Myocyte (in vitro differentiated cells): ENCODE results near the gene KLHL22. TPM values are rescaled to one million over a fixed set of nuclear protein-coding genes. Genes with fewer than 3 reads are reported as not detected.
A peak's percentile ranks its signal among the peaks of the same experiment; 100 is the strongest.
"Not testable (repeated sequence)": the region's sequence is repeated elsewhere in the genome, so short reads cannot be mapped to it uniquely, and the experiment has no call there.

Source experiments
- DNase-seq: peaks from one replicate; pipeline ENCODE4 v3.0.0-alpha.2; 2012; ENCODE audit warnings: low read depth
- total RNA-seq: library from RNA; depleted of rRNA; stranded (reverse); fragments of >200 nt; gene quantifications from 2 replicates; pipeline ENCODE4 v1.2.3, GENCODE V29; 2014

KLHL22 gene
- total RNA-seq, 1 donor from 2014 or later: 31.5 TPM

DNA sequence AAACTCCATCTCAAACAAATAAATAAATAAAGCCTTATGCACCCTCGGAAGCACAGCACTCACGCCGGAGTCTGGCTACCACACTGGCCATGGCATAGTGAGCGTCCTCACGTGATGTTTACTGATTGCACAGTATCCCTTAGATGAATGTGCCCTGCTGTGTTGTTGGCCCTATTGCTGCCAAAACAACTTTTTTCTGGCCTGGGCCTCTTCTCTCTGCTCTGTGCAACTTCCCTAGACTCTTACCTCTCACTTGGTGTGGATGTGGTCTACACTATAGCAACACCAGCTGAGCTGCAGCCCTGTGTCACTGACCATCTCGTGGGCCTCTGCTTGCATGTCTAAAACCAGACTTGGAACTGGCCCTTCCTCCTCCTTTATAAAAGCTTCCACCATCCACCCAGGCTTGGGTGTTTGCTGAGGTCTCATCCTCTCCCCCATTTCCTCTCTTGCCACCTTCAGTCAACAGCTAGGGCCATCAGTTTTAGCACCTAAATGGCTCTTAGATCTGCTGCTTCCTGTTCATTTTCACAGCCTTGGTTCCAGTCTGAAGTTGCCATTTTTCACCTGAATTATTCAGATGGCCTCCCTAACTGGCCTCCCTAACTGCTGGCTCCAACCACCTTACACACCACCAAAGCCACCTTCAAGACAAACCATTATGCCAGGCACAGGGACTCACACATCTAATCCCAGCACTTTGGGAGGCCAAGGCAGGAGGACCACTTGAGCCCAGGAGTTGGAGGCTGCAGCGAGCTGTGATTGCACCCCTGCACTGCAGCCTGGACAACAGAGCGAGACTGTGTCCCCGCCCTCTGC is 92.4 kb downstream of the KLHL22 start:
- DNase-seq: no peak

DNA sequence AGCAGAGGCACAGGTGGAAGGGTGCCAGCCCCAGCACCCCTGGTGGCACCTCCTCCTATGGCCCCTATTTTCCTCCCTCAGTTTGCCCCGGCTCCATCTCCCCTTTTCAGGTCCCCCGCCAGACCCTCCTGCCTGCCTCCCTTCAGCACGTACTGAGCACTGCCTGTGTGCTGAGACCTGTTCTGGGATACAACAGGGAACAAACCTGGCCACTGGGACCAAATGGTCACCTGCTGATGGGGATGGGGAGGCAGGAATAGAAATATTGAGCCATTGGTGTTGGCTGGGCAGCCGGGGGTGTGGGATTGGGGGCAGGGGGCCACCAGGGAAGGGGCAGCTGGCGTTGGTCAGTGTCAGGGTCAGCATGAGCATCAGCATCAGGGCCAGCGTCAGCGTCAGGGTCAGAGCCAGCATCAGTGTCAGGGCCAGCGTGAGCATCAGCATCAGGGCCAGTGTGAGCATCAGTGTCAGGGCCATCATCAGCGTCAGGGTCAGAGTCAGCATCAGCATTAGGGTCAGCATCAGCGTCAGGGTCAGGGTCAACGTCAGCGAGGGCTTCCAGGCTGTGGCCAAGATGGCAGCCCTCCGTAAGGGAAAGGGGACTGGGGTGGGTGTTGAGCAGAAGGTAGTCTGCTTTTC is 94.1 kb downstream of the KLHL22 start:
- DNase-seq: no peak

GRCh38 chr22:20400606-20401375 is 94.8 kb downstream of the KLHL22 start:
- DNase-seq: no peak

- no peak for DNase-seq
These were observed 95.6 kb downstream of the KLHL22 start for GRCh38 chr22:20399866-20400605.

DNA sequence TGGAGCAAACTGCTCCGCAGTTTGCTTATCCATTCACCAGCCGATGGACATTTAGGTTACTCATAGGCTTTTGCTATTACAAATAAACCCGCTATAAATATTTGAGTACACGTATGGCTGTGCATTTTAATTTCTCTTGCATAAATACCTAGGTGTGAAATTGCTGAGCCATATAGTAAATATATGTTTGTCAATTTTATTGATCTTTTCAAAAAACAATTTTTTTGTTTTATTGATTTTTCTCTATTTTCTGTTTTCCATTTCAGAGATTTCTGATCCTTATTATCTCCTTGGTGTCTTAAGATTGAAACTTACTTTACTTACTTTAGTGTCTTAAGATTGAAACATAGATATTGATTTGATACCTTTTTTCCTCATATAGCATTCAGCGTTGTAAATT is 97.2 kb downstream of the KLHL22 start:
- no peak for DNase-seq

- no peak for DNase-seq
These were observed 98.1 kb downstream of the KLHL22 start for GRCh38 chr22:20397498-20397897.

- peak; percentile 45 for DNase-seq
These were observed 99.0 kb downstream of the KLHL22 start for GRCh38 chr22:20396639-20397038.

GRCh38 chr22:20395907-20396287 is 99.7 kb downstream of the KLHL22 start:
- DNase-seq: no peak

- DNase-seq: no peak
These were observed 100.3 kb downstream of the KLHL22 start for GRCh38 chr22:20395181-20395906.

DNA sequence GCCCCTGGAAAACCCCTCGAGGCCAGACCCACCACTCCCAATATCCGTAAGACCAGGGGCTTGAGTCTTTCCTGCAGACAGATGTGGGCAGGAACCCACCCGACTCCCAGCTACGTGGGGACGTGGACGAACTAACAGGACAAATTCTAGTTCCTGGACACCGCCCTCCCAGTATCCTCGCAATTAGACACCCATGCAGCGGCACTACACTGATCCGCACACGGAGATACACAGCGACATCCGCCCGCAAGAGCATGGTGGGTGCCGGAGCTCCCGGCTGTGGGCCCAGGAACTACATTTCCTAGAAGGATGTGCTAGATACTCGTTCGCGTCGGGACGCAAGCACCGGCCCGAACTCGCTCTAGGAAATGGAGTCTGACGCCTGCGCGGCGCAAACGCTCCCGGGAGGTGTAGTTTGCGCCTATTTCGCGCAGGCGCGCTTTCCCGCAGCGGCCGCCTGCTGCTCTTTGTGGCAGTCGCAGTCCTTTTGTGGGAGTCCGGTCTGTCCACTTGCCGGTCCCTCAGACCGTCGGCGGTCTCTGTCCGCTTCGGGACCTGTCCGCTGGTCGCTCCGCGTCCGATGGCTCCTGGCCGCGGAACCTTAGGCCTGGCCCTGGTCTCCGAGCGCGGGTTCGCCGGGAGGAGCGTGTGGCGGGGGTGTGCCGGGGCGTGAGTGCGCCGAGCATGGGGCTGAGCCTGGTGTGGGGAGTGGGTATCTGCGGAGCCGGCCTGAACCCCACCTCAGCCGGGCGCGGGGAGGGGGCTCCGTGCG is 101.7 kb downstream of the KLHL22 start, which contains the start of gene ZNF74:
TSS of gene ZNF74 (plus strand) at position 447 of the 772 bp plus-strand sequence. CDS start 478 bp downstream, outside the sequence.
- DNase-seq: peak; percentile 95

- DNase-seq: no peak
These were observed 102.5 kb downstream of the KLHL22 start for GRCh38 chr22:20392983-20393704.

- not testable (repeated sequence) for DNase-seq
These were observed 103.2 kb downstream of the KLHL22 start for GRCh38 chr22:20392365-20392881.

Other genes with a start within 250 kb of the KLHL22 start
- gene RTN4R, start 227.5 kb downstream of the KLHL22 start, total RNA-seq: 10.5 and 12.7 TPM in 2 replicates
- gene DGCR6L, start 175.7 kb downstream of the KLHL22 start, total RNA-seq: 55.7 and 72.8 TPM in 2 replicates
- gene ZNF74, start 101.6 kb downstream of the KLHL22 start, total RNA-seq: 18.4 and 19.9 TPM in 2 replicates
- 4.8 and 7.9 TPM in 2 replicates for gene SCARF2, start 58.0 kb downstream of the KLHL22 start, total RNA-seq
- gene MED15, start 11.8 kb upstream of the KLHL22 start, total RNA-seq: 29.7 and 41.7 TPM in 2 replicates